ENCODE measurements around the gene CPA2. TPM values are rescaled to one million over a fixed set of nuclear protein-coding genes. Genes with fewer than 3 reads are reported as not detected.
"Not testable (repeated sequence)": the region's sequence is repeated elsewhere in the genome, so short reads cannot be mapped to it uniquely, and the experiment has no call there.

The CPA2 gene
- total and polyA plus RNA-seq, 11 donors = 0.17 to 1.1 (median 0.79) TPM; not detected in 6

DNA sequence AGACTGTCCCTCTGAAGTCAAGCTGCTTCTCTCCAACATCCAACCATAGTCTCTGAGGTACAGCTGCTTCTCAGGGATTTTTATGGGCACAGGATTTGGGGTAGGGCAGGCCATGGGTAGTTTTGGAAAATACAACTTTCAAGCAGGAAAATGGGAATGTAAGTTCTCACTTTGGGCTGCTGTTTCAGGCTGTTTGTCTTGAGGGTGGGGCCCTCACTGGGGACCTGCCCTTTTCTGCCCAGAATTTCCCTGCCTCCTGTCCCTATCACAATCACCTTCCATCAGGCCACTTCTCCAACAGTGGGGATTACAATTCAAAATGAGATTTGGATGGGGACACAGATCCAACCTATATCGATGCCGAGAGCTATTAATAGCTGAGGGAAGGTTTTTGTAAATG, 34.5 kb upstream of the CPA2 start:
- no peak for ATAC-seq
- Histone ChIP-seq H3K4me1 (peaks cover 0 to 7% (median 0%) of the 10 kb centered on the region in 12 donors), H3K9me3 (no peaks in the 10 kb centered on the region), H3K27me3 (no peaks in the 10 kb centered on the region), H3K27ac (no peak overlapping the region), H3K4me3 (no peak overlapping the region), H3K36me3 (no peaks in the 10 kb centered on the region)
- no peak for TF ChIP-seq POLR2A (IDR thresholded peaks at IDR 0.05)
- TF ChIP-seq, protein P1, sequence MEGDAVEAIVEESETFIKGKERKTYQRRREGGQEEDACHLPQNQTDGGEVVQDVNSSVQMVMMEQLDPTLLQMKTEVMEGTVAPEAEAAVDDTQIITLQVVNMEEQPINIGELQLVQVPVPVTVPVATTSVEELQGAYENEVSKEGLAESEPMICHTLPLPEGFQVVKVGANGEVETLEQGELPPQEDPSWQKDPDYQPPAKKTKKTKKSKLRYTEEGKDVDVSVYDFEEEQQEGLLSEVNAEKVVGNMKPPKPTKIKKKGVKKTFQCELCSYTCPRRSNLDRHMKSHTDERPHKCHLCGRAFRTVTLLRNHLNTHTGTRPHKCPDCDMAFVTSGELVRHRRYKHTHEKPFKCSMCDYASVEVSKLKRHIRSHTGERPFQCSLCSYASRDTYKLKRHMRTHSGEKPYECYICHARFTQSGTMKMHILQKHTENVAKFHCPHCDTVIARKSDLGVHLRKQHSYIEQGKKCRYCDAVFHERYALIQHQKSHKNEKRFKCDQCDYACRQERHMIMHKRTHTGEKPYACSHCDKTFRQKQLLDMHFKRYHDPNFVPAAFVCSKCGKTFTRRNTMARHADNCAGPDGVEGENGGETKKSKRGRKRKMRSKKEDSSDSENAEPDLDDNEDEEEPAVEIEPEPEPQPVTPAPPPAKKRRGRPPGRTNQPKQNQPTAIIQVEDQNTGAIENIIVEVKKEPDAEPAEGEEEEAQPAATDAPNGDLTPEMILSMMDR (IDR thresholded peaks at IDR 0.05) = no peak
- DNase-seq = no peak
- intact Hi-C loops (cut with DNase I) = no loop called here
- WGBS, 4 donors = 70 to 85% (median 75%) methylated on average over 2 of the region's 2 CpGs

DNA sequence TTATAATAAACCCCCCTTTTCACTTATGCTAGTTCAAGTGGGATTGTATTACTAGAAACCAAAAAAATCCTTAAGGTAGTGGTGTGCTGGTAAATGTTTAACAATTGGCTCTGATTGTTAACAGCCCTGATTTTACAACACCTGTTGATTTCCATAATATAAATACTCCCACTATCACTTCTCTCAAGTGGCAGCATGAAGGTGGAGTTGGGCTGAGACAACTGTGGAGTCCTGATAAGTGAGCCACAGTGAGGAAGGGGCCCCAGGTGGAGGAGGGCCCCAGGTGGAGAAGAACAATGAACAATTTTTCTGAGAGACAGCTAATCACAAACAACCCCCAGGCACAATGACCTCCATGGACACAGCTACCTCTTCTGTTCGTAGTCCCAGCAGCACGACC, 32.6 kb upstream of the CPA2 start:
- Histone ChIP-seq H3K9me3 (no peaks in the 10 kb centered on the region), H3K27me3 (no peaks in the 10 kb centered on the region), H3K36me3 (no peaks in the 10 kb centered on the region), H3K27ac (no peak overlapping the region), H3K4me3 (no peak overlapping the region), H3K4me1 (no peaks in the 10 kb centered on the region)
- 83 to 90% (median 87%) methylated on average over 2 of the region's 2 CpGs for WGBS, 4 donors
- TF ChIP-seq POLR2A (IDR thresholded peaks at IDR 0.05) = no peak
- TF ChIP-seq, protein P1 (IDR thresholded peaks at IDR 0.05) = no peak
- ATAC-seq (no peak), DNase-seq (no peak)
- intact Hi-C loops (cut with DNase I) = no loop called here

DNA sequence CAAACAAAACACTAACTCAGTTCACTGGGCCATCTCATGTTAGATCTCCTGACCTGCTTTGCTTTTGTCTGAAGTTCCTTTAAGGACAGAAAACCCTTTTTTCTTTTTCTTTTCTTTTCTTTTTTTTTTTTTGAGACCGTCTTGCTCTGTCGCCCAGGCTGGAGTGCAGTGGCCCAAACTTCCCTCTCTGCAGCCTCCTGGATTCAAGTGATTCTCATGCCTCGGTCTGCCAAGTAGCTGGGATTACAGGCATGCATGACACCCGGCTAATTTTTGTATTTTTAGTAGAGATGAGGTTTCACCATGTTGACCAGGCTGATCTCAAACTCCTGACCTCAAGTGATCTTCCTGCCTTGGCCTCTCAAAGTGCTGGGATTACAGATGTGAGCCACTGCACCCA, 30.3 kb upstream of the CPA2 start:
- WGBS, 4 donors = 68 to 77% (median 75%) methylated on average over 4 of the region's 4 CpGs
- DNase-seq; H3K27ac ChIP-seq; H3K4me3 ChIP-seq; H3K4me1 ChIP-seq; H3K9me3 ChIP-seq; ATAC-seq; H3K36me3 ChIP-seq; H3K27me3 ChIP-seq; intact Hi-C loops (cut with DNase I): not testable (repeated sequence)

DNA sequence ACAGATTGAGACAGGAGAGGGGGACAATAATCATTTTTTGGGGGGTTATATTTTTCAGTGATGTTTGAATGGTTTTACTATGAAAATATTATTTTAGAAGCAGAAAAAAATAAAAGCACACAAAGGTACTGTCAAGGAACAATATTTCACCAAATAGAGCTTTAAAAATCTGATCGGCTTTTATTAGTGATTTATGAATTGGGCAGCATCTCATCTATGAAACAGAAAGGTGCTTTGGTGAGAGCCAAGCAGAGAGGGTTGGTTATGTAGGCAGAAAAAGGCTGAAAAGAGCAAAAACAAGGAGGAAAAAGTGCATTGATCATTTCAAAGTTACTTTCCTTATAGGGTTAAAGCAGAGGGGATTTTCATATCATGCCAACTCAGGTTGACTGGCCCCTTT, 26.4 kb upstream of the CPA2 start:
- intact Hi-C loops (cut with DNase I) = loop anchor here in 8 of 10 donors (5.0 to 10.0 kb wide), 5 partner anchors 245 to 595 kb away; no protein-coding TSS in a partner anchor
- no peak for TF ChIP-seq POLR2A (IDR thresholded peaks at IDR 0.05)
- 92 to 100% (median 94%) methylated on average over 1 of the region's 1 CpG for WGBS, 4 donors

DNA sequence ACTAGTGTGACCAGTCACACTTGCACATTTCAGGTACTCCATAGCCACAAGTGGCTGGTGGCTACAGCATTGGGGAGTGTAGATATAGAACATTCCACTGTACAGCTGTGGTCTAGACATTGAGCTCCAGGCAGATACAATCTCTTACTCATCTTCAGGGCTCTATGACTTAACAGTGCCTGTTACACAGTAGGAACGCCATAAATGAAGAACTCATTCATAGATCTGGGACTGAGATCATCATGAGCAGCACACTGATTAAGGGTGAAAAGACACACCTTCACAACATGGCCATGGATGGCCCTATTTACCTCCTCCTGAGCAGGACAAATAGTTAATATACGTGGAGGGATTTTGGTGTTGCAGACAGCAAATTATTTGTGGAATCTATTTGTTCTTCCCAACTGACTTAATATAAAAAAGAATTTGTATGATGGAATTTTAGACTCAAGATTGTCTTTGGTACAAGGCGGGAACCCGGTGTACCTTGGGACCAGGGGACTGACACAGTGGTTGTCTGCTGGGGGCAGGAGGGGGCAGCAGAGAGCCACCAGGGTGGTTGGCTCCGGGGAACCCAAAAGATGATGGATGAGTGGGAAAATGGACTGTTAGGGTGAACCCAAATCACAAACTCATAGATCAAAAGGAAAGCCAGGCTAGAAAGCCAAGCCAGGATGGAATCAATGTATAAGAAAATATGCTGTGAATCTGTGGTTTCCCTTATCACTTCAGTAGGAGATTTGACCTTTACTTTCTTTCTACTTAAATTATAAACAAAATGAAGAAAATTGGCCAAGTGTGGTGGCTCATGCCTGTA, 24.3 kb upstream of the CPA2 start:
- 30 to 37% (median 35%) methylated on average over 5 of the region's 5 CpGs for WGBS, 4 donors
- Histone ChIP-seq H3K4me1 (peaks cover 0 to 11% (median 0%) of the 10 kb centered on the region in 12 donors), H3K27me3 (no peaks in the 10 kb centered on the region), H3K27ac (no peak overlapping the region), H3K36me3 (no peaks in the 10 kb centered on the region), H3K4me3 (no peak overlapping the region), H3K9me3 (peaks cover 0 to 5% (median 0%) of the 10 kb centered on the region in 12 donors)
- peak in 3 of 4 donors; percentile 77 to 85 (median 80) for ATAC-seq
- TF ChIP-seq POLR2A (IDR thresholded peaks at IDR 0.05) = no peak
- TF ChIP-seq, protein P1 (IDR thresholded peaks at IDR 0.05) = peak; percentile 66 to 89 (median 75)
- intact Hi-C loops (cut with DNase I) = loop anchor here in 9 of 10 donors (1.0 to 10.0 kb wide), 7 partner anchors 242 to 592 kb away; no protein-coding TSS in a partner anchor
- peak; percentile 44 to 71 (median 51) for DNase-seq

More for the DNA sequence above, 26.4 kb upstream of the CPA2 start:
- Histone ChIP-seq H3K36me3 (no peaks in the 10 kb centered on the region), H3K4me1 (peaks cover 0 to 11% (median 0%) of the 10 kb centered on the region in 12 donors), H3K27me3 (no peaks in the 10 kb centered on the region), H3K9me3 (no peaks in the 10 kb centered on the region), H3K4me3 (no peak overlapping the region), H3K27ac (no peak overlapping the region)
- no peak for DNase-seq
- ATAC-seq = no peak

DNA sequence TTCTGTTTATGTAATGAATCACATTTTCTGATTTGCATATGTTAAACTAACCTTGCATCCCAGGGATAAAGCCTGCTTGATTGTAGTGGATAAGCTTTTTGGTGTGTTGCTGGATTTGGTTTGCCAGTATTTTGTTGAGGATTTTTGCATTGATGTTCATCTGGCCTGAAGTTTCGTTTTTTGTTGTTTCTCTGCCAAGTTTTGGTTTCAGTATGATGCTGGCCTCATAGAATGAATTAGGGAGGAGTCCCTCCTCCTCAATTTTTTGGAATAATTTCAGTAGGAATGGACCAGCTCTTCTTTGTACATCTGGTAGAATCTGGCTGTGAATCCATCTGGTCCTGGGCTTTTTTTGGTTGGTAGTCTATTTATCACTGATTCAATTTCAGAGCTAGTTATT, 23.2 kb upstream of the CPA2 start:
- peak overlapping the region in 1 of 12 donors; percentile 19 for H3K27ac ChIP-seq
- H3K4me3 ChIP-seq, H3K36me3 ChIP-seq, DNase-seq, H3K27me3 ChIP-seq, ATAC-seq, H3K9me3 ChIP-seq: not testable (repeated sequence)
- H3K4me1 ChIP-seq = peaks cover 0 to 11% (median 0%) of the 10 kb centered on the region in 12 donors
- intact Hi-C loops (cut with DNase I) = loop anchor here in 9 of 10 donors (2.0 to 10.0 kb wide), 6 partner anchors 241 to 591 kb away; no protein-coding TSS in a partner anchor
- WGBS, 4 donors = 28 to 47% (median 40%) methylated on average over 1 of the region's 1 CpG

DNA sequence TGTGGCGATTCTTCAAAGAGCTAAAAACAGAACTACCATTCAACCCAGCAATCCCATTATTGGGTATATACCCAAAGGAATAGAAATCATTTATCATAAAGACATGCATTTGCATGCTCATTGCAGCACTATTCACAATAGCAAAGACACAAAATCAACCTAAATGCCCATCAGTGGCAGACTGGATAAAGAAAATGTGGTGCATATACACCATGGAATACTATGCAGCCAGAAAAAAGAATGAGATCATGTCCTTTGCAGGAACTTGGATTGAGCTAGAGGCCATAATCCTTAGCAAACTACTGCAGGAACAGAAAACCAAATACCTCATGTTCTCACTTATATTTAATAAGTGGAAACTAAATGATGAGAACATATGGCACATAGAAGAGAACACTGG, 20.2 kb upstream of the CPA2 start:
- H3K4me3 ChIP-seq, H3K9me3 ChIP-seq, DNase-seq, H3K27me3 ChIP-seq, H3K36me3 ChIP-seq, ATAC-seq, H3K27ac ChIP-seq: not testable (repeated sequence)
- peaks cover 0 to 11% (median 0%) of the 10 kb centered on the region in 12 donors for H3K4me1 ChIP-seq
- intact Hi-C loops (cut with DNase I) = loop anchor here in 7 of 10 donors (10.0 kb wide), 4 partner anchors 238 to 588 kb away; no protein-coding TSS in a partner anchor
- 83 to 100% (median 94%) methylated on average over 1 of the region's 1 CpG for WGBS, 4 donors
